Measurements from ENCODE around the gene NUP107. TPM values are rescaled to one million over a fixed set of nuclear protein-coding genes. Genes with fewer than 3 reads are reported as not detected.

NUP107 gene
- polyA plus RNA-seq, 2 of the 4 experiments (the other 2 are of a cell fraction), result 78.5 to 194 TPM

DNA sequence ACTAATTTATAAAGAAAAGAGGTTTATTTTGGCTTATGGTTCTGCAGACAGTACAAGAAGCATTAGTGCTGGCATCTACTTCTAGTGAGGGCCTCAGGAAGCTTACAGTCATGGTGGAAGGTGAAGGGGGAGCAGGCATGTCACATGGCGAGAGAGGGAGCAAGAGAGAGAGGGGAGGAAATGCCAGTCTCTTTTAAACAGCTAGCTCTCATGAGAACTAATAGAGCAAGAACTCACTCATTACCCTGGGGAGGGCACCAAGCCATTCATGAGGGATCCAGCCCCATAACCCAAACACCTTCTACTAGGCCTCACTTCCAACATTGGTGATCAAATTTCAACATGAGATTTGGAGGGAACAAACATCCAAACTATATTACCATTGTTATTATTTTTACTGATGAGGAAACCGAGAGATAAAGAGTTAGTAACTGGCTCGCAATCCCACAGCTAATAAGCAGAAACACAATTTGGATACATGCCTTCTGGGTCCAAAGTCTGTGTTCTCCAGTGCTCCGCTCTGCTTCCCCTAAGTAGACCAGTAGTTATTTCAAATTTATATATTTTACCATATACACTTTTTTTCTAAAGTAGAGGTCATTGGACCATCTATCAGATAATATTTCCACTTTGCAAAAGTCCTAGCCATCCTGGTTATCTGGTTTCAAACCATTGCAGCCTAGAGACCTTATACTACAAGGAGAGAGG, 68.9 kb downstream of the NUP107 start:
- WGBS (ENCODE audit: missing lambda C conversion rate), result 92% methylated on average over 4 of the region's 4 CpGs
- TF ChIP-seq RCOR1 (IDR thresholded peaks at IDR 0.05; ENCODE audit: low read depth, low read length) (no peak), KDM1A (IDR thresholded peaks at IDR 0.05; ENCODE audit: low read depth) (no peak), HOXA7 (CRISPR knock-in tag; IDR thresholded peaks at IDR 0.05) (no peak), JUN (IDR thresholded peaks at IDR 0.05) (no peak), MAZ (IDR thresholded peaks at IDR 0.05; ENCODE audit: borderline replicate concordance, low read depth, low read length) (no peak), GATA3 (IDR thresholded peaks at IDR 0.05; ENCODE audit: borderline replicate concordance) (no peak), CBX8 (IDR thresholded peaks at IDR 0.05) (no peak), ZNF302 (CRISPR knock-in tag; IDR thresholded peaks at IDR 0.05) (no peak), NFE2L2 (conservative IDR thresholded peaks at IDR 0.05; ENCODE audit: low read length) (no peak), ZFP36 (IDR thresholded peaks at IDR 0.05; ENCODE audit: borderline replicate concordance, partially characterized antibody) (no peak)
- TF ChIP-seq, protein P1, sequence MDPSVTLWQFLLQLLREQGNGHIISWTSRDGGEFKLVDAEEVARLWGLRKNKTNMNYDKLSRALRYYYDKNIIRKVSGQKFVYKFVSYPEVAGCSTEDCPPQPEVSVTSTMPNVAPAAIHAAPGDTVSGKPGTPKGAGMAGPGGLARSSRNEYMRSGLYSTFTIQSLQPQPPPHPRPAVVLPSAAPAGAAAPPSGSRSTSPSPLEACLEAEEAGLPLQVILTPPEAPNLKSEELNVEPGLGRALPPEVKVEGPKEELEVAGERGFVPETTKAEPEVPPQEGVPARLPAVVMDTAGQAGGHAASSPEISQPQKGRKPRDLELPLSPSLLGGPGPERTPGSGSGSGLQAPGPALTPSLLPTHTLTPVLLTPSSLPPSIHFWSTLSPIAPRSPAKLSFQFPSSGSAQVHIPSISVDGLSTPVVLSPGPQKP (IDR thresholded peaks at IDR 0.05; ENCODE audit: low read depth, low read length), result no peak
- FAIRE-seq (no peak), ATAC-seq (no peak), DNase-seq (ENCODE audit: low read depth in 1 of 2, low spot score in 1 of 2) (no peak)
- Histone ChIP-seq H3K4me1 (no peaks in the 10 kb centered on the region), H3K9me3 (no peaks in the 10 kb centered on the region), H3K4me3 (no peak overlapping the region), H3K27ac (no peak overlapping the region), H3K4me2 (no peak overlapping the region)
- POLR2A ChIA-PET, result no interaction called here
- CTCF ChIA-PET, result no interaction called here

DNA sequence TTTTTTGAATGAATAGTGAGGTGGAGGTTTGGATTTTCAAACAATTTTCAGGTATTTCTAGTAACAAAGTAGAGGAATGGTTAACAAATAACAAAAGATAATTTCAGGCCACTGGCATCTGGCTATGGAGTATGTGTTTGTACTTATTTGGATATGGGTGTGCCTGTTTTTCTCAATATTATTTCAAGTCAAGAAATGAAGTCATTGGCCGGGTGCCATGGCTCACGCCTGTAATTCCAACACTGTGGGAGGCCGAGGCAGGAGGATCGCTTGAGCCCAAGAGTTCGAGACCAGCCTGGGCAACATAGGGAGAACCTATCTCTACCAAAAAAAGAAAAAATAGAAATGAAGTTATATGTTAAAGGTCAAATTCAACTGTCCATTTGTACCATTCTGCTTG, 73.1 kb downstream of the NUP107 start:
- H3K4me2 ChIP-seq, result no peak overlapping the region
- no peak overlapping the region for H3K27ac ChIP-seq
- no peak for DNase-seq (ENCODE audit: low read depth in 1 of 2, low spot score in 1 of 2)
- TF ChIP-seq ZNF302 (CRISPR knock-in tag; IDR thresholded peaks at IDR 0.05) (no peak), RARB (CRISPR knock-in tag; IDR thresholded peaks at IDR 0.05) (no peak), KDM5A (IDR thresholded peaks at IDR 0.05) (no peak), EHMT2 (IDR thresholded peaks at IDR 0.05; ENCODE audit: low read depth) (no peak), BHLHE40 (IDR thresholded peaks at IDR 0.05; ENCODE audit: low read depth, low read length) (no peak), CBX8 (IDR thresholded peaks at IDR 0.05) (no peak), FOSL2 (IDR thresholded peaks at IDR 0.05) (no peak), FOSL2 (CRISPR knock-in tag; IDR thresholded peaks at IDR 0.05) (no peak), CBX2 (IDR thresholded peaks at IDR 0.05; ENCODE audit: borderline replicate concordance, low read depth) (no peak), NFE2L2 (conservative IDR thresholded peaks at IDR 0.05; ENCODE audit: low read length) (no peak), FOXS1 (CRISPR knock-in tag; IDR thresholded peaks at IDR 0.05) (no peak)
- TF ChIP-seq, protein P2, sequence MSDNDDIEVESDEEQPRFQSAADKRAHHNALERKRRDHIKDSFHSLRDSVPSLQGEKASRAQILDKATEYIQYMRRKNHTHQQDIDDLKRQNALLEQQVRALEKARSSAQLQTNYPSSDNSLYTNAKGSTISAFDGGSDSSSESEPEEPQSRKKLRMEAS (IDR thresholded peaks at IDR 0.05), result no peak
- TF ChIP-seq, protein P3, sequence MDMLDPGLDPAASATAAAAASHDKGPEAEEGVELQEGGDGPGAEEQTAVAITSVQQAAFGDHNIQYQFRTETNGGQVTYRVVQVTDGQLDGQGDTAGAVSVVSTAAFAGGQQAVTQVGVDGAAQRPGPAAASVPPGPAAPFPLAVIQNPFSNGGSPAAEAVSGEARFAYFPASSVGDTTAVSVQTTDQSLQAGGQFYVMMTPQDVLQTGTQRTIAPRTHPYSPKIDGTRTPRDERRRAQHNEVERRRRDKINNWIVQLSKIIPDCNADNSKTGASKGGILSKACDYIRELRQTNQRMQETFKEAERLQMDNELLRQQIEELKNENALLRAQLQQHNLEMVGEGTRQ (IDR thresholded peaks at IDR 0.05), result no peak
- TF ChIP-seq, protein P4, sequence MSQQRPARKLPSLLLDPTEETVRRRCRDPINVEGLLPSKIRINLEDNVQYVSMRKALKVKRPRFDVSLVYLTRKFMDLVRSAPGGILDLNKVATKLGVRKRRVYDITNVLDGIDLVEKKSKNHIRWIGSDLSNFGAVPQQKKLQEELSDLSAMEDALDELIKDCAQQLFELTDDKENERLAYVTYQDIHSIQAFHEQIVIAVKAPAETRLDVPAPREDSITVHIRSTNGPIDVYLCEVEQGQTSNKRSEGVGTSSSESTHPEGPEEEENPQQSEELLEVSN (IDR thresholded peaks at IDR 0.05; ENCODE audit: borderline replicate concordance, low read depth), result no peak
- TF ChIP-seq, protein P5, sequence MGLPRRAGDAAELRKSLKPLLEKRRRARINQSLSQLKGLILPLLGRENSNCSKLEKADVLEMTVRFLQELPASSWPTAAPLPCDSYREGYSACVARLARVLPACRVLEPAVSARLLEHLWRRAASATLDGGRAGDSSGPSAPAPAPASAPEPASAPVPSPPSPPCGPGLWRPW (IDR thresholded peaks at IDR 0.05), result no peak
- TF ChIP-seq, protein P6, sequence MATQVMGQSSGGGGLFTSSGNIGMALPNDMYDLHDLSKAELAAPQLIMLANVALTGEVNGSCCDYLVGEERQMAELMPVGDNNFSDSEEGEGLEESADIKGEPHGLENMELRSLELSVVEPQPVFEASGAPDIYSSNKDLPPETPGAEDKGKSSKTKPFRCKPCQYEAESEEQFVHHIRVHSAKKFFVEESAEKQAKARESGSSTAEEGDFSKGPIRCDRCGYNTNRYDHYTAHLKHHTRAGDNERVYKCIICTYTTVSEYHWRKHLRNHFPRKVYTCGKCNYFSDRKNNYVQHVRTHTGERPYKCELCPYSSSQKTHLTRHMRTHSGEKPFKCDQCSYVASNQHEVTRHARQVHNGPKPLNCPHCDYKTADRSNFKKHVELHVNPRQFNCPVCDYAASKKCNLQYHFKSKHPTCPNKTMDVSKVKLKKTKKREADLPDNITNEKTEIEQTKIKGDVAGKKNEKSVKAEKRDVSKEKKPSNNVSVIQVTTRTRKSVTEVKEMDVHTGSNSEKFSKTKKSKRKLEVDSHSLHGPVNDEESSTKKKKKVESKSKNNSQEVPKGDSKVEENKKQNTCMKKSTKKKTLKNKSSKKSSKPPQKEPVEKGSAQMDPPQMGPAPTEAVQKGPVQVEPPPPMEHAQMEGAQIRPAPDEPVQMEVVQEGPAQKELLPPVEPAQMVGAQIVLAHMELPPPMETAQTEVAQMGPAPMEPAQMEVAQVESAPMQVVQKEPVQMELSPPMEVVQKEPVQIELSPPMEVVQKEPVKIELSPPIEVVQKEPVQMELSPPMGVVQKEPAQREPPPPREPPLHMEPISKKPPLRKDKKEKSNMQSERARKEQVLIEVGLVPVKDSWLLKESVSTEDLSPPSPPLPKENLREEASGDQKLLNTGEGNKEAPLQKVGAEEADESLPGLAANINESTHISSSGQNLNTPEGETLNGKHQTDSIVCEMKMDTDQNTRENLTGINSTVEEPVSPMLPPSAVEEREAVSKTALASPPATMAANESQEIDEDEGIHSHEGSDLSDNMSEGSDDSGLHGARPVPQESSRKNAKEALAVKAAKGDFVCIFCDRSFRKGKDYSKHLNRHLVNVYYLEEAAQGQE (IDR thresholded peaks at IDR 0.05), result no peak
- no peak for FAIRE-seq
- WGBS (ENCODE audit: missing lambda C conversion rate), result 86% methylated on average over 5 of the region's 5 CpGs
- CTCF ChIA-PET, result interaction anchor here (1.3 kb wide), 1 partner anchor 14 kb away, joined by 3 read pairs; the partner anchor contains the start of gene SLC35E3
- ATAC-seq, result no peak
- H3K4me1 ChIP-seq, result no peaks in the 10 kb centered on the region
- POLR2A ChIA-PET, result no interaction called here
- H3K9me3 ChIP-seq, result no peaks in the 10 kb centered on the region
- no peak overlapping the region for H3K4me3 ChIP-seq
